HG03565 (cell line): Measurements from ENCODE around the gene CCDC102B.
"Not testable (repeated sequence)": the region's sequence is repeated elsewhere in the genome, so short reads cannot be mapped to it uniquely, and the experiment has no call there.

Source experiments
- ATAC-seq: cut with Tn5 transposase; IDR thresholded peaks from one replicate; pipeline ENCODE4 v1.9.1; 2021; ENCODE audit warnings: mild to moderate bottlenecking, moderate library complexity; ENCODE audit not compliant: unreplicated experiment

CCDC102B gene

GRCh38 chr18:68797871-68798270 lies at the start of gene CCDC102B:
Gene CCDC102B (plus strand): TSS chr18:68798080. CDS start chr18:68836764, 38,684 bp downstream.
- no peak for ATAC-seq

- no peak for ATAC-seq
These were observed 40.8 kb upstream of the CCDC102B start for GRCh38 chr18:68757126-68757525.

GRCh38 chr18:68759308-68759707 lies 38.6 kb upstream of the CCDC102B start:
- ATAC-seq: no peak

- no peak for ATAC-seq
These were observed 34.8 kb upstream of the CCDC102B start for GRCh38 chr18:68763083-68763482.

GRCh38 chr18:68764016-68764415 lies 33.9 kb upstream of the CCDC102B start:
- ATAC-seq: no peak

GRCh38 chr18:68766433-68766832 lies 31.4 kb upstream of the CCDC102B start:
- ATAC-seq: no peak

- ATAC-seq: no peak
These were observed 28.4 kb upstream of the CCDC102B start for GRCh38 chr18:68769461-68769860.

GRCh38 chr18:68772268-68772667 lies 25.6 kb upstream of the CCDC102B start:
- no peak for ATAC-seq

- ATAC-seq: no peak
These were observed 19.5 kb upstream of the CCDC102B start for GRCh38 chr18:68778280-68778886.

GRCh38 chr18:68779169-68779568 lies 18.7 kb upstream of the CCDC102B start:
- ATAC-seq: no peak

GRCh38 chr18:68780802-68781635 lies 16.9 kb upstream of the CCDC102B start:
- ATAC-seq: no peak

GRCh38 chr18:68783506-68783905 lies 14.4 kb upstream of the CCDC102B start:
- no peak for ATAC-seq

- no peak for ATAC-seq
These were observed 13.8 kb upstream of the CCDC102B start for GRCh38 chr18:68784071-68784470.

- not testable (repeated sequence) for ATAC-seq
These were observed 7.6 kb upstream of the CCDC102B start for GRCh38 chr18:68790290-68790689.

- ATAC-seq: no peak
These were observed 6.1 kb upstream of the CCDC102B start for GRCh38 chr18:68791801-68792200.

- ATAC-seq: no peak
These were observed 3.9 kb upstream of the CCDC102B start for GRCh38 chr18:68793951-68794350.

- no peak for ATAC-seq
These were observed 767 bp upstream of the CCDC102B start for GRCh38 chr18:68796936-68797690.

GRCh38 chr18:68800075-68800474 lies 2.2 kb downstream of the CCDC102B start:
- no peak for ATAC-seq

- ATAC-seq: no peak
These were observed 5.5 kb downstream of the CCDC102B start for GRCh38 chr18:68803356-68803755.

- no peak for ATAC-seq
These were observed 19.7 kb downstream of the CCDC102B start for GRCh38 chr18:68817584-68817983.

- ATAC-seq: no peak
These were observed 20.7 kb downstream of the CCDC102B start for GRCh38 chr18:68818584-68818983.

- no peak for ATAC-seq
These were observed 25.0 kb downstream of the CCDC102B start for GRCh38 chr18:68822926-68823325.
